IMR-90 (cell line): ENCODE measurements around the gene ZNF524. TPM values are rescaled to one million over a fixed set of nuclear protein-coding genes. Genes with fewer than 3 reads are reported as not detected.

Experiments used
- ATAC-seq: fragments of 200-7000 bp; cut with Tn5 transposase; 2 replicates; pipeline ENCODE4 v1.9.1; 2020; ENCODE audit warnings: low read depth, mild to moderate bottlenecking, moderate library complexity
- BruUV-seq: library from RNA; stranded (reverse); fragments of 400-500 nt; replicated peaks from 2 replicates; lab custom pipeline; 2021; lab: Mats Ljungman, UMichigan
- CTCF ChIA-PET: fragments of 300-600 bp; formaldehyde crosslinking; extraction: SDS; loops from one replicate; lab custom pipeline; 2021; ENCODE audit warnings: antibody characterized with exemption; lab: Yijun Ruan, JAX
- POLR2A ChIA-PET: fragments of 300-600 bp; sonication (Branson Sonifier 250); formaldehyde crosslinking; loops from one replicate; lab custom pipeline; 2022; ENCODE audit warnings: antibody characterized with exemption; ENCODE audit not compliant: unreplicated experiment; lab: Charles Lee
- DNase-seq: peaks from one replicate; pipeline ENCODE4 v3.0.0; 2013
- H2AFZ ChIP-seq: replicated peaks from 2 replicates; pipeline ENCODE3; 2013; ENCODE audit warnings: low read length, mild to moderate bottlenecking; ENCODE audit not compliant: poor library complexity
- H2AK5ac ChIP-seq: 2 replicates; pipeline ENCODE4 v1.6.1; 2013; ENCODE audit warnings: low read depth, low read length, inconsistent platforms
- H2AK9ac ChIP-seq: replicated peaks from 2 replicates; pipeline ENCODE3; 2013; ENCODE audit warnings: mild to moderate bottlenecking, low read depth, low read length, moderate library complexity; ENCODE audit not compliant: poor library complexity
- H2BK120ac ChIP-seq: 2 replicates; pipeline ENCODE4 v1.6.1; 2013; ENCODE audit warnings: low read depth, low read length, inconsistent platforms
- H2BK15ac ChIP-seq: 3 replicates; pipeline ENCODE4 v1.6.1; 2013; ENCODE audit warnings: low read depth, low read length, inconsistent platforms
- H2BK20ac ChIP-seq: 2 replicates; pipeline ENCODE4 v1.6.1; 2013; ENCODE audit warnings: low read depth, mild to moderate bottlenecking, inconsistent platforms, low read length, moderate library complexity
- H2BK5ac ChIP-seq: 2 replicates; pipeline ENCODE4 v1.6.1; 2013; ENCODE audit warnings: mild to moderate bottlenecking, low read depth, low read length, inconsistent platforms; ENCODE audit not compliant: poor library complexity, severe bottlenecking
- H3K14ac ChIP-seq: replicated peaks from 2 replicates; pipeline ENCODE4 v1.6.1; 2013; ENCODE audit warnings: low read depth, low read length, inconsistent platforms
- H3K18ac ChIP-seq: 2 replicates; pipeline ENCODE4 v1.6.1; 2013; ENCODE audit warnings: low read depth, low read length, control low read depth
- H3K23ac ChIP-seq: 2 replicates; pipeline ENCODE4 v1.6.1; 2013; ENCODE audit warnings: low read depth, low read length, inconsistent platforms
- H3K27ac ChIP-seq: 2 replicates; pipeline ENCODE4 v1.5.1; 2013; ENCODE audit warnings: mild to moderate bottlenecking, control low read depth, low read length; ENCODE audit not compliant: insufficient read depth
- H3K27me3 ChIP-seq: 2 replicates; pipeline ENCODE4 v1.6.1; 2013; ENCODE audit warnings: low read length; ENCODE audit not compliant: control insufficient read depth, insufficient read depth
- H3K36me3 ChIP-seq: 2 replicates; pipeline ENCODE4 v1.6.1; 2013; ENCODE audit warnings: low read length, mixed read lengths; ENCODE audit not compliant: control insufficient read depth, insufficient read depth
- H3K4ac ChIP-seq: 2 replicates; pipeline ENCODE4 v1.6.1; 2013; ENCODE audit warnings: low read depth, low read length, inconsistent platforms
- H3K4me1 ChIP-seq: 2 replicates; pipeline ENCODE4 v1.6.1; 2013; ENCODE audit warnings: low read length, mixed read lengths; ENCODE audit not compliant: control insufficient read depth, insufficient read depth
- H3K4me2 ChIP-seq: 2 replicates; pipeline ENCODE4 v1.6.1; 2013; ENCODE audit warnings: low read depth, mild to moderate bottlenecking, control low read depth, low read length, moderate library complexity
- H3K4me3 ChIP-seq: 2 replicates; pipeline ENCODE4 v1.5.1; 2013; ENCODE audit warnings: low read depth, mild to moderate bottlenecking, control low read depth, low read length, moderate library complexity; ENCODE audit not compliant: insufficient read depth
- H3K56ac ChIP-seq: 2 replicates; pipeline ENCODE4 v1.6.1; 2013; ENCODE audit warnings: low read length, inconsistent platforms; ENCODE audit not compliant: insufficient read depth; ENCODE audit errors: extremely low read depth
- H3K79me1 ChIP-seq, 2 experiments: 2 replicates each; pipeline ENCODE4 v1.6.1; 2013; ENCODE audit warnings: low read length in 2 of 2, inconsistent platforms in 1 of 2, low read depth in 1 of 2
- H3K9ac ChIP-seq: 2 replicates; pipeline ENCODE4 v1.6.1; 2013; ENCODE audit warnings: low read depth, low read length, control low read depth
- H3K9me1 ChIP-seq: 2 replicates; pipeline ENCODE4 v1.6.1; 2013; ENCODE audit warnings: low read length, inconsistent platforms; ENCODE audit not compliant: insufficient read depth
- H3K9me3 ChIP-seq: 2 replicates; pipeline ENCODE4 v1.6.1; 2013; ENCODE audit warnings: low read length; ENCODE audit not compliant: control insufficient read depth, insufficient read depth
- H4K20me1 ChIP-seq: 2 replicates; pipeline ENCODE4 v1.6.1; 2013; ENCODE audit warnings: low read length, inconsistent platforms; ENCODE audit not compliant: insufficient read depth
- H4K5ac ChIP-seq: 2 replicates; pipeline ENCODE4 v1.6.1; 2013; ENCODE audit warnings: mild to moderate bottlenecking, low read depth, low read length, control low read depth
- H4K8ac ChIP-seq, 2 experiments: 2 replicates each; pipeline ENCODE4 v1.6.1; 2013; ENCODE audit warnings: low read depth in 2 of 2, low read length in 2 of 2, control low read depth in 1 of 2, inconsistent platforms in 1 of 2
- H4K91ac ChIP-seq: 2 replicates; pipeline ENCODE4 v1.6.1; 2013; ENCODE audit warnings: low read depth, low read length, inconsistent platforms; ENCODE audit not compliant: insufficient read depth
- CEBPB ChIP-seq: IDR thresholded peaks from 2 replicates; pipeline ENCODE4 v1.6.1; 2012; ENCODE audit warnings: low read depth, low read length, improper control_type of control experiment
- MAZ ChIP-seq: IDR thresholded peaks from 2 replicates; pipeline ENCODE4 v1.6.1; 2012; ENCODE audit warnings: low read depth, mild to moderate bottlenecking, low read length, improper control_type of control experiment, moderate library complexity, borderline replicate concordance
- NFE2L2 ChIP-seq: fragments of 150-350 bp; IDR thresholded peaks from 2 replicates; pipeline ENCODE4 v1.6.1; 2016; ENCODE audit warnings: low read depth, mild to moderate bottlenecking, low read length
- WGBS, 2 experiments: methylation state at CpG; one replicate each; pipeline versions ENCODE4 v1.1.5 to v1.1.7; 2013; ENCODE audit warnings: missing lambda C conversion rate in 2 of 2; ENCODE audit not compliant: insufficient read length in 1 of 2; ENCODE audit errors: extremely low coverage in 2 of 2; 5-methylcytosine and 5-hydroxymethylcytosine counted together
- dilution Hi-C: fragments of 300-500 bp; cut with HindIII; formaldehyde crosslinking; loops from one replicate; pipeline ENCODE4 v1.14.3; 2018; ENCODE audit warnings: low sequenced_read_pairs; ENCODE audit not compliant: unreplicated experiment
- in situ Hi-C: fragments of 300-500 bp; cut with MboI; formaldehyde crosslinking; loops from 3 replicates; pipeline ENCODE4 v1.14.3; 2019; ENCODE audit warnings: low sequenced_read_pairs, inconsistent platforms, mixed read lengths
- intact Hi-C: fragments of 100-400 bp; cut with micrococcal nuclease; formaldehyde crosslinking; loops from 2 replicates; pipeline ENCODE4 v1.10.0; 2022
- polyA plus RNA-seq, 3 experiments: library from polyadenylated mRNA; depleted of rRNA; stranded (reverse); fragments of >200 nt; gene quantifications; 2 replicates each; pipeline ENCODE4 v1.2.3, GENCODE V29; 2012; ENCODE audit warnings: low replicate concordance in 1 of 3
- total RNA-seq: library from RNA; depleted of rRNA; stranded (reverse); fragments of >200 nt; gene quantifications from 2 replicates; pipeline ENCODE4 v1.2.3, GENCODE V29; 2012

ZNF524 gene
- total and polyA plus RNA-seq, 2 of the 4 experiments (the other 2 are of a cell fraction), result 2.3 to 6.6 TPM

GRCh38 chr19:55620410-55621204, 20.5 kb downstream of the ZNF524 start:
- in situ Hi-C loops, result no loop called here

More at GRCh38 chr19:55620410-55621204, 20.5 kb downstream of the ZNF524 start:
- no peak overlapping the region for H3K4me2 ChIP-seq
- H3K79me1 ChIP-seq, result peaks cover 15 to 48% of the 10 kb centered on the region in 2 experiments
- no peak overlapping the region for H3K9ac ChIP-seq
- H3K9me1 ChIP-seq, result peaks cover 15% of the 10 kb centered on the region; the same call in 1 of the 2 replicates
- H3K23ac ChIP-seq, result no peak overlapping the region
- no peak overlapping the region for H4K91ac ChIP-seq
- H2BK120ac ChIP-seq, result no peak overlapping the region
- CTCF ChIA-PET, result interaction anchor here (0.9 to 2.4 kb wide), 2 partner anchors 14 to 117 kb away, joined by 3 to 11 read pairs; partner anchors contain the start of gene ZNF865
- POLR2A ChIA-PET, result no interaction called here
- no peak overlapping the region for H3K27ac ChIP-seq
- no peak overlapping the region; the same call in 1 of the 2 replicates for H2AK5ac ChIP-seq
- no peak overlapping the region for H4K8ac ChIP-seq
- no peak overlapping the region for H2BK5ac ChIP-seq
- peaks cover 13% of the 10 kb centered on the region for H3K4me1 ChIP-seq
- TF ChIP-seq CEBPB (peak; percentile 49; the same call in 1 of the 2 replicates), MAZ (no peak), NFE2L2 (no peak)
- H3K9me3 ChIP-seq, result no peaks in the 10 kb centered on the region
- H3K14ac ChIP-seq, result no peak overlapping the region
- 97% methylated on average over 6 of the region's 12 CpGs; no CpG with 5 or more reads in 1 of the 2 experiments for WGBS, 2 experiments
- H3K36me3 ChIP-seq, result peaks cover 30% of the 10 kb centered on the region
- dilution Hi-C loops, result no loop called here
- H3K56ac ChIP-seq, result no peak overlapping the region
- no peak overlapping the region; the same call in 1 of the 2 replicates for H3K4ac ChIP-seq
- peak overlapping the region; percentile 84 for H2AK9ac ChIP-seq
- no peak overlapping the region for H3K18ac ChIP-seq
- intact Hi-C loops, result no loop called here
- no peak overlapping the region for H2BK20ac ChIP-seq
- no TSS peak for BruUV-seq
- ATAC-seq (no peak), DNase-seq (peak; percentile 21)
- H4K20me1 ChIP-seq, result peaks cover 17% of the 10 kb centered on the region; the same call in 1 of the 2 replicates
- no peak overlapping the region for H3K4me3 ChIP-seq
- no peaks in the 10 kb centered on the region for H3K27me3 ChIP-seq
- H2AFZ ChIP-seq, result peak overlapping the region; percentile 27
- H2BK15ac ChIP-seq, result no peak overlapping the region
- no peak overlapping the region for H4K5ac ChIP-seq
